Ammon's horn (tissue), 1 donor: ENCODE measurements around the gene PIKFYVE.
A peak's percentile ranks its signal among the peaks of the same experiment; 100 is the strongest.
"Not testable (repeated sequence)": the region's sequence is repeated elsewhere in the genome, so short reads cannot be mapped to it uniquely, and the experiment has no call there.

Source experiments
- DNase-seq: peaks from one replicate; pipeline ENCODE4 v3.0.0-alpha.2; 2016; ENCODE audit warnings: low spot score

The PIKFYVE gene

DNA sequence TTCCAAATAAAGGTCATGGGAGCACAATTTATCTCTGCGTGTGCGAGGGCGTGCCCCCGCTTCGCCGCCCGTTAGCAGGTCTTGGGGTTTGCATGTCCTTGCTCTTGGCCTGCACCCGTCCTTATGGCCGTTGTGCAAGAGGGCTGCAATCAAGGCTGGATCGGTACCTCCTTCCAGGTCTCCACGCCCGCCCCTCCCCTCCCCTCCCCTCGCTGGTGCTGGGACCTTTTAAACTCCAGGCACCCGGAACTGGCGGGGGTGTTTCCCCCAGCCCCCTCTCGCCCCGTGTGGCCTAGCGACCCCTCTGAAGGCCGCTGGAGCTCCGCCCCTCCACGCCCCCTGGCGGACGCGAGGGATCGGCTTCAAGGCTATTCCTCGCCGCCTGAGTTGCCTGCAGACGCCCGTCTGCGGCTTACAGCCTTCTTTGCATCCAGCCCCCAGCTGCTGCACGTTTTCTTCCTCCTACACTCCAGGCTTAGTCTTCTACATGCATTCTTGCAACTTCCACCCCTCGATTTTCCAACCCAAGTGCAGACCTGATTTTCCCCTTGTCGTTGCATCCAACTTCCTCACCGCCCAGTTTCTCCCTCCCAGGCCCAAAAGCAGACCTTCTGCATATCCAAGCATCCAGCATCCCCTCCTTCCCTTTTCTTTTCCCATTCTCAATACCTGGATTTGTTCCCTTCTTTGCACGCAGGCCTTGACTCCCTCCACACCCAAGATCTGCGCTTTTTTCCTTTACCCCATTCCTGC lies 11.8 kb upstream of the PIKFYVE start:
- peak; percentile 90 for DNase-seq

DNA sequence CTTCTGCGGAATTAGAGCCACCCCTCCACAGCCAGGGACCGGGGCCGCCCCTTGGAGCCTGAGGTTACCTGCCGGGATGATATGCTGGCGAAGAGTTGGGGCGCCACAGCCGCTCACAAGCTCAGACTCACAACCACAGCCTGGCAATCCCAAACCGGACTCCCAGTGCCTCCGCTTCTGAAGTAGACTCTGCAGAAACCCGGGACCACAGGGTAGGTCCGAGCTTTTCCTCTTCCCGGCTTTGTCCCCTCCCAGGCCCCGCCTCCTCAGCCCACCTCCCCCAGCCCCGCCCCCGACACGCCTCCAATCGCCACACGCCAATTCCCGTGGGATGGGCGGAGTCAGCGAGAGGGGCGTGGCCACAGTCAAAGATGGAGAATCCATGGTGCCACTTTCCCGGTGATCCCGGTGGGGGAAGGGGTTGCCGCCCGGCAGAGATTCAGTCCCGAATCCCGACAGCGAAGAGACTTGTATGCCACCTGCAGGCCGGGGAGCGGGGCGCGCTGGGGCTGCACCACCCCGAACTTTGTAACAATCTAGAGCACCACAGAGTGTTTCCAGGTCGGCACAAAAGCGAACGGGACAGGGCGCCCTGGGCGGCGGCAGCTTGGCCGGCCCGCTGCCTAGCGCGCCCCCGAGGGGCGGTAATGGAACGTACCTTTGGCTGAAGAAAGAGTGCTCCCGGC lies 11.0 kb upstream of the PIKFYVE start, which contains the start of gene IDH1:
Gene IDH1 (minus strand): TSS at position 201 of the 686 bp plus-strand sequence. CDS start 3,520 bp downstream, outside the sequence.
- DNase-seq: peak; percentile 98

DNA sequence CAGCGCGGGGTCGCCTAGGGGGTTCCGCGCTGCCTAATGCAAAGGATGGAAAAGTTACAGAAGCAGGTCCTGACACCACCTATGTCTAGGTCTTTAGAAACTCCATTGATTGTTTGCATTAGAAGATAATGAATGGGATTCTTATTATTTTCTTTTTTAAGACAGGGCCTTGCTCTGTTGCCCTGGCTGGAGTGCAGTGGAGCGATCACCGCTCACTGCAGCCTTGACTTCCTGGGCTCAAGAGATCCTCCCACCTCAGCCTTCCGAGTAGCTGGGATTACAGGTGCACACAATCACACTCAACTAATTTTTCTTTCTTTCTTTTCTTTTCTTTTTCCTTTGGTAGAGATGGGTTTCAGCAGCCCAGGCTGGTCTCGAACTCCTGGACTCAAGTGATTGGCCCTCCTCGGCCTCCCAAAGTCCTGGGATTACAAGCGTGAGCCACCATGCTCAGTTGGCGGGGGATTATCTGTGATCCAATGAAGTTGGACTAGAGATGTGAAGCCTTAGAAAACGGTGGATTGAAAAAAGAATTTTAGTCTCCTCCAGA lies 10.4 kb upstream of the PIKFYVE start:
- no peak for DNase-seq

DNA sequence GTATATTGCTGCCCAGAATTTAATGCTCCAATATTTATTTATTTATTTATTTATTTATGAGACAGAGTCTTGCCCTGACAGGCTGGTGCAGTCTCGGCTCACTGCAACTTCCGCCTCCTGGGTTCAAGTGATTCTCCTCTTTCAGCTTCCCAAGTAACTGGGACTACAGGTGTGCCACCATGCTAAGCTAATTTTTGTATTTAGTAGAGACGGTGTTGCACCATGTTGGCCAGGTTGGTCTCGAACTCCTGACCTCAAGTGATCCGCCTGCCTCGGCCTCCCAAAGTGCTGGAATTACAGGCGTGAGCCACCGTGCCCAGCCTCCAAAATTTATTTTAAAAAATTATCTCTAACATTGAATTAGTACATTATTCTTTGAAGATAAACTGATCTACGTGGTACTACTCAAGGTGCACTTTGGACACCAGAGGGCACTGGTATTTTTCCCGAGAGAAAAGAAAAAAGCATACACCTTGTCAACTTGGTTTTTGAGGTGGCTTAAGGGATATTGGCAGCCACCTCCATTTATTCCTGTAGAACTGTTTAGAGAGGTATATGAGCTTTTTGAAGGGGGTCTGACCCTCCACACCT lies 9.8 kb upstream of the PIKFYVE start:
- DNase-seq: no peak

DNA sequence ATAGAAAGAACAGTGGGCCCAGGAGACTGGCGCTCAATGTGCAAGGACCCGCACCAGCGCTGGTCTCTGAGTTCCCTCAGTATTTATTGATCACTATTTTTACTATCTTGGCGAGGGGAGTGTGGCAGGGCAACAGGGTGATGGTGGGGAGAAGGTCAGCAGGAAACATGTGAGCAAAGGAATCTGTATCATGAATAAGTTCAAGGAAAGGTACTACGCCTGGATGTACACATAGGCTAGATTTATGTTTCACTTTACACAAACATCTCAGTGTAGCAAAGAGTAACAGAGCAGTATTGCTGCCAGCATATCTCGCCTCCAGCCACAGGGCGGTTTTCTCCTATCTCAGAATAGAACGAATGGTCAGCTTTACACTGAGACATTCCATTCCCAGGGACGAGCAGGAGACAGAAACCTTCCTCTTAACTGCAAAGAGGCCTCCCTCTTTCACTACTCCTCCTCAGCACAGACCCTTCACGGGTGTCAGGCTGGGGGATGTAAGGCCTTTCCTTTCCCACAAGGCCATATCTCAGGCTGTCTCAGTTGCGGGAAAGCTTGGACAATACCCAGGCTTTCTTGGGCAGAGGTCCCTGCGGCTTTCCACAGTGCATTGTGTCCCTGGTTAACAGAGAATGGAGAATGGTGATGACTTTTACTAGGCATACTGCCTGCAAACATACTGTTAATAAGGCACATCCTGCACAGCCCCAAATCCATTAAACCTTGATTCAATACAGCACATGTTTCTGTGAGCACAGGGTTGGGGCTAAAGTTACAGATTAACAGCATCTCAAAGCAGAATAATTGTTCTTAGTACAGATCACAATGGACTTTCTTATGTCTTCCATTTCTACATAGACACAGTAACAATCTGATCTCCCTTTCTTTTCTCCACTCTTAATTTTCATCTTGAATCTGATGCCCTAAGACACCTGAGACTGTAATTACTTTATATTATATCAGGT lies 8.9 kb upstream of the PIKFYVE start:
- DNase-seq: not testable (repeated sequence)

DNA sequence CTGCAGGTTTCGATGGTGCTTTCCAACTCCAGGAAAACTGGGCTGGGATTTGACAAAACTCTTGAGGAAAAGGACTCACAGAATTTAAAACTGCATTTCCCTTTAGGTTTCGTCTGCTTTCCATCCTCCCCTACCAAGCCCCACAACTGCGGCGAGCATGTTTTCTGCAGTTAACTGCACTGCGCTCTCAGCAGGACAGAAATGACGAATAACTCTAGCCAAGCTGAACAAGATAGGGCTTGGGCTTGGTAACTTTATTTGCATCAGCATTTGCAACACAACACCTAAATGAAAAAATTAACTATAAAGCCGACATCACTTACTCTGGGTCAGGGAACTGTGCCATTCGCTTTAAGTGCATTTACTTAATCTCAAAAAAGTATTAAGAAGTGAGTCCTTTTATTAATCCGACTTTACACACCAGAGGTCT lies 669 bp upstream of the PIKFYVE start:
- peak; percentile 63 for DNase-seq

GRCh38 chr2:208266553-208266893 lies 468 bp downstream of the PIKFYVE start:
- DNase-seq: no peak

GRCh38 chr2:208266936-208267335 lies 881 bp downstream of the PIKFYVE start:
- DNase-seq: no peak

DNA sequence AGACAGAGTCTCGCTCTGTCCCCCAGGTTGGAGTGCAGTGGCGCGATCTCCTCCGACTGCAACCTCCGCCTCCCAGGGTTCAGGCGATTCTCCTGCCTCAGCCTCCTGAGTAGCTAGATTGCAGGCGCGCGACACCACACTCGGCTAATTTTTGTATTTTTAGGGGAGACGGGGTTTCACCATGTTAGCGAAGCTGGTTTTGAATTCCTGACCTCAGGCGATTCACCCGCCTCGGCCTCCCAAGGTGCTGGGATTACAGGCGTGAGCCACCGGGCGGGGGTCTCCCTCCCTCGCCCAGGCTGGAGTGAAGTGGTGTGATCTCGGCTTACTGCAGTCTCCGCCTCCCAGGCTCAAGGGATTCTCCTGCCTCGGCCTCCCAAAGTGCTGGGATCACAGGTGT lies 1.5 kb downstream of the PIKFYVE start:
- DNase-seq: not testable (repeated sequence)

DNA sequence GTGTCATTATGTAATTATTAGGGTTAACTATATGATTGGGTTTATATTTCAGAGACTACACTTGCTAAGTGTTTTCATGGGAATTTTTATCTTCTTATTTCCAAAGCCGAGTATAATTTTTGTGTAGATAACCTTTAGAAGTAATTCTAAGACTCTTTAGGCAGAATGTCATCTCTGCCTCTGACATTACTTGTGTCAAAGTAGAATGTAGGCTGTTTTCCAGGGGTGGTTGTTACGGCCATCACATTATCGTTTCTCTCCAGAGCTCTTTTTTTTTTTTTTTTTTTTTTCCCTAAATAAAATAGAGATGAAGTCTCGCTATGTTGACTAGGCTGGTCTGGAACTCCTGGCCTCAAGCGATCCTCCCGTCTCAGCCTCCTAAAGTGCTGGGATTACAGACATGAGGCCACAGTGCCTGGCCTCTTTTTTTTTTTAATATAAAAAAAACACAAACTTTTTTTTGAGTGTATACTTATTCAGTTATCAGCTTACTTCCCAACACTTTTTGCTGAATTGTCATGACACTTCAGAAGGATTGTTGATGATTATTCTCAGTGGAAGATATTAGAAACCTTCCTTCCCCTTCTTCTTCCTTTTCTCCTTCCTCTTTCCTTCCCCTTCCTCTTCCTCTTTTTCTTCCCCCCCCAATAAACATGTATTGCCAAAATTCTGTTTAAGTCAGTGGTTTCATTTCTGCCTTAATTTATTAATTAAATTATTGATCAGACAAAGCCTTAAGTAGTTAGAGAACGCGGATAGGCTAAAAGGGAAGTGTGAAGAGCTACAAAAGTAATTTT lies 2.3 kb downstream of the PIKFYVE start:
- no peak for DNase-seq

GRCh38 chr2:208269091-208269490 lies 3.0 kb downstream of the PIKFYVE start:
- no peak for DNase-seq

- DNase-seq: no peak
These were observed 8.7 kb downstream of the PIKFYVE start for GRCh38 chr2:208274748-208275147.

GRCh38 chr2:208278549-208278948 lies 12.5 kb downstream of the PIKFYVE start:
- DNase-seq: no peak

- DNase-seq: no peak
These were observed 13.2 kb downstream of the PIKFYVE start for GRCh38 chr2:208279236-208279635.

DNA sequence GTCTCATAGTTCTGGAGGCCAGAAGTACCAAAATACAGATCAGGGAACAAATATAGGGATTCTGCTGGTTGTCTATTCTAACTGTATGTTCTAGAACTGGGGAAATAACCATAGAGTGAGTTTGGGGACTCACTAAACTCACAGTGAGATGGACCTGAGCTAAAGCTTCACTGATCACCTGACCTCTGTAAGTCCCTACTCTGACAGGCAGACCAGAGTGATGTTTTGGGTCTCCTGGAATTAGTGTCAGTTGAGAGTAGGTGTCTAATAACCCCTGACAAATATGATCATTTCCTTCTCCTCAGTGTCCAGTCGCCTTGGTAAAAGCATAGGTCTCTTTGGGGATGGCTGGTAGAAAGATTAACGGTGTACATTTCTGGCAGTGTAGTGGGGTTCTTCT lies 14.2 kb downstream of the PIKFYVE start:
- DNase-seq: no peak

DNA sequence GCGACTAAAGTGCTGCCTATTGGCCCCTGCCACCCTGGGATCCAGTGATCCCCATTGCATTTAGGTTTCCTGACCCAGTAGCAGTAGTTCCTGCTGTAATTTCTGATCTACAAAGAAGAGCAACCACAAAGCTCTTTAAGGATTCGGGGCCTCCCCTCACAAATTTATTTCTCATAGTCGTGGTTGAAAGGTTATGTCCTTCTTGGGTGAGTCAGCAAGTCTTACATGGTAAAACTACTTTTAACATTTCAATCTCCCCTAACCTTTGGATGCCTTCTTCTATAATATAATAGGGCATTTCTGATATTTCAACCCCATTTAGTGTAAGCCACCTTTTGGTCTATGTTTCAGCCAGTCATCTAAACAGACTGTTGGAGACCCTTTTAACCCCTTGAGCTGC lies 14.9 kb downstream of the PIKFYVE start:
- no peak for DNase-seq

- DNase-seq: no peak
These were observed 19.8 kb downstream of the PIKFYVE start for GRCh38 chr2:208285853-208286252.

- no peak for DNase-seq
These were observed 28.5 kb downstream of the PIKFYVE start for GRCh38 chr2:208294482-208295024.

DNA sequence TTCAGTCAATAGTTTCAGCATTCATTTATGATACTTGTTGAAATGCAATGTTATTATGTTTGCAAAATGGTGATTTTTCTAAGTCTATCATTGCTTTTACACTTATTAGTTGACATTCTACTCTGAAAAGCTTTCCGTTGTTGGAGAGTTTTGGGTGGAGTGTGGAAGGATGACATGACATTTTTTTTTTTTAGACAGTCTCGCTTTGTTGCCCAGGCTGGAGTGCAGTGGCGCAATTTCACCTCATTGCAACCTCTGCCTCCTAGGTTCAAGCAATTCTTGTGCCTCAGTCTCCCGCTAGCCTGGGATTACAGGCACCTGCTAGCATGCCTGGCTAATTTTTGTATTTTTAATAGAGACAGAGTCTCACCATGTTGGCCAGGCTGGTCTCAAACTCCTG lies 29.8 kb downstream of the PIKFYVE start:
- no peak for DNase-seq

DNA sequence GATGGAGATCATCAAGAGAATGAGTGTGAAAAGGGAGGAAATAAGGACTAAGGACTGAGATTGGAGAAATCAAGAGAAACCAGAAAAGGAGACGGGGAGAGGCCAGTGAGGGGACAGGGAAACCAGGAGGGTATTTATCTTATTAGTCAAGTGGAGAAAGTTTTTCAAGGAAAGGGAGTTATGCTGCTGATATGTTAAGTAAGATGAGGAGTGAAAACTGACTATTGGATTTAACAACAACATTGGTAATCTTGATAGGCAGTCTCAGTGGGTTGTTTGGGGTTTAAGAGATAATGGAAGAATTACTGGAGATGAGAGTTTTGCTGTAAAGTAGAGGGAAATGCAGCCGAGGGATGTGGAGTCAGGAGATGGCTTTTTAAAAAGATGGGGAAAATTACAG lies 30.6 kb downstream of the PIKFYVE start:
- no peak for DNase-seq

- DNase-seq: no peak
These were observed 31.9 kb downstream of the PIKFYVE start for GRCh38 chr2:208297961-208298360.
